Right atrium auricular region (tissue), 2 donors: ENCODE data around the gene OLFML2A. TPM values are rescaled to one million over a fixed set of nuclear protein-coding genes. Genes with fewer than 3 reads are reported as not detected.
"Not testable (repeated sequence)": the region's sequence is repeated elsewhere in the genome, so short reads cannot be mapped to it uniquely, and the experiment has no call there.

Experiments
- DNase-seq: peaks from one replicate; pipeline ENCODE4 v3.0.0-alpha.2; 2019; ENCODE audit warnings: low spot score
- H3K27ac ChIP-seq, 2 donors: fragments of 200-600 bp; sonication (generic); 1 replicate in 1 of 2; 2 replicates in 1 of 2; pipeline ENCODE4 v1.5.1; 2016 to 2019
- H3K27me3 ChIP-seq, 2 donors: fragments of 200-600 bp; sonication (generic); one replicate each; pipeline versions ENCODE4 v1.5.1 to v1.6.0; 2017 to 2019
- H3K36me3 ChIP-seq: fragments of 200-600 bp; sonication (generic); one replicate; pipeline ENCODE4 v1.5.1; 2016
- H3K4me1 ChIP-seq, 2 donors: fragments of 200-600 bp; sonication (generic); one replicate each; pipeline versions ENCODE4 v1.5.1 to v1.6.0; 2017 to 2019
- H3K4me3 ChIP-seq, 2 donors: fragments of 200-600 bp; sonication (generic); 1 replicate in 1 of 2; 2 replicates in 1 of 2; pipeline ENCODE4 v1.5.1; 2017 to 2019; ENCODE audit warnings: mild to moderate bottlenecking in 1 of 2, moderate library complexity in 1 of 2
- H3K9me3 ChIP-seq, 2 donors: fragments of 200-600 bp; sonication (generic); one replicate each; pipeline ENCODE4 v1.5.1; 2019
- CTCF ChIP-seq, 2 donors: fragments of 200-600 bp; sonication (generic); IDR thresholded peaks; one replicate each; pipeline ENCODE4 v1.5.1; 2019; ENCODE audit warnings: antibody characterized with exemption in 2 of 2
- total RNA-seq, 2 donors: library from RNA; depleted of rRNA; stranded (reverse); fragments of >200 nt; gene quantifications; one replicate each; pipeline ENCODE4 v1.1.0, GENCODE V29; 2016

OLFML2A gene
- total RNA-seq: 10 to 100 TPM; 41.2 to 53.2 TPM

- Histone ChIP-seq H3K27me3 (no peaks in the 10 kb centered on the region), H3K4me3 (peak within 1 kb of the TSS; percentile 51 to 62), H3K9me3 (no peaks in the 10 kb centered on the region), H3K27ac (peak within 1 kb of the TSS; percentile 68 to 71), H3K4me1 (peaks cover 0 to 58% of the 10 kb centered on the region in 2 donors), H3K36me3 (no peaks in the 10 kb centered on the region)
- no peak for DNase-seq
- TF ChIP-seq CTCF (IDR thresholded peaks at IDR 0.05): peak; percentile 41 to 73
These were observed at the start of gene OLFML2A for GRCh38 chr9:124776954-124777648. OLFML2A (plus strand) TSS chr9:124777133; CDS start chr9:124777271, 138 bp downstream.

DNA sequence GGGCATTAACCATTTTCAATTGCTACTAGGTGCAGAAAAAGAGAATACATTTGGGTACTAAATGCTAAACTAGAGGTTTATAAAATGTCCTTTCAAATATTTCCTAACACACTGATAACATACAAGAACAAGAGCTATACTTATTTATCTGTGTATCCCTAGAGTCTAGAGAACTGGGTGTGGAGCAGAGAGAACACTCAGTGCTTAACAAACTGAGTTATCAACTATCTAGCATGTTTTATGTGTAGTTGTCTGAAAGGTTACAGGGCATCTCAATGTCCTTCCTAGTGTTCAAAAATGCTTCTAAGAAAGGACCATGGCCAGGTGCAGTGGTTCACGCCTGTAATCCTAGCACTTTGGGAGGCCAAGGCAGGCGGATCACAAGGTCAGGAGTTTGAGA, 46.2 kb upstream of the OLFML2A start:
- H3K4me3 ChIP-seq: no peak overlapping the region
- peaks cover 0 to 18% of the 10 kb centered on the region in 2 donors for H3K4me1 ChIP-seq
- no peaks in the 10 kb centered on the region for H3K36me3 ChIP-seq
- no peak for DNase-seq
- no peaks in the 10 kb centered on the region for H3K9me3 ChIP-seq
- TF ChIP-seq CTCF (IDR thresholded peaks at IDR 0.05): no peak
- no peak overlapping the region for H3K27ac ChIP-seq
- H3K27me3 ChIP-seq: no peaks in the 10 kb centered on the region

DNA sequence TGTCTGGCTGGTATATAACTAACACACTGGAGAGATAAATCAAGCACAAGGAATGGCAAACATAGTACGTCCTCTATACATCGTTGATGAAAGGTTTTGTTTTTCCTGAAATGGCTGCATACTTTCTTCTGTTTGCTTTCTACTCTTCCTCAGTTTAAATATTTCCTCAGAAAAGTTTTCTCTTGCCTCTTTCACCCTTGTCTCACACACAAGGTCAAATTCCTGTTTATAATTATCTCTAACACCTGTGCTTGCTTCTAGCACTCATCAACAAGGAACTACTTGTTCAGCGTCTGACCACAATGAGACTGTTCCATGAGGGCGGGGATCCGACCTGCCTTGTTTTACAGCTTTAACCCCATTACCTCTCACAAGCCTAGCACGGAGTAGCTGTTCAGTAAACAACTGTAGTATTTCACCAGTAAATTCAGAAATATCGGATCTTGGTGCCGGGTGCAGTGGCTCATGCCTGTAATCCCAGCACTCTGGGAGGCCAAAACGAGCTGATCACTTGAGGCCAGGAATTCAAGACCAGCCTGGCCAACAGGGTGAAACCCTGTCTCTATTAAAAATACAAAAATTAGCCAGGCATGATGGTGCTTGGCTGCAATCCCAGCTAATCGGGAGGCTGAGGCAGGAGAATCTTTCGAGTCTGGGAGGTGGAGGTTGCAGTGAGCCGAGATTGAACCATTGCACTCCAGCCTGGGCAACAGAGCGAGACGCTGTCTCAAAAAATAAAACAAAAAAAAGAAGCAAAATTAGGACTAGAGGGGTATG, 42.8 kb upstream of the OLFML2A start:
- no peaks in the 10 kb centered on the region for H3K9me3 ChIP-seq
- H3K27ac ChIP-seq: no peak overlapping the region
- peaks cover 0 to 18% of the 10 kb centered on the region in 2 donors for H3K4me1 ChIP-seq
- TF ChIP-seq CTCF (IDR thresholded peaks at IDR 0.05): no peak
- H3K4me3 ChIP-seq: no peak overlapping the region
- H3K36me3 ChIP-seq: no peaks in the 10 kb centered on the region
- no peaks in the 10 kb centered on the region for H3K27me3 ChIP-seq
- DNase-seq: no peak

DNA sequence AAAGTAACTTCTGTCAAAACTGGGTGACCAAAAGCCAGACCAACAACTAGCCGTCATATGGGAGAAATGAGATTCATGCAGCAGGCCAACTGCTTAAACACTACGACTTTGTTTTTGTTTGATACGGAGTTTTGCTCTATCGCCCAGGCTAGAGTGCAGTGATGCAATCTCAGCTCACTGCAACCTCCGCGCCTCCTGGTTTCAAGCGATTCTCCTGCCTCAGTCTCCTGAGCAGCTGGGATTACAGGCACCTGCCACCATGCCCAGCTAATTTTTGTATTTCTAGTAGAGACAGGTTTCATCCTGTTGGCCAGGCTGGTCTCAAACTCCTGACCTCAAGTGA, 42.2 kb upstream of the OLFML2A start:
- not testable (repeated sequence) for H3K27ac ChIP-seq, H3K36me3 ChIP-seq, H3K9me3 ChIP-seq, H3K4me3 ChIP-seq, DNase-seq, H3K27me3 ChIP-seq
- peaks cover 0 to 18% of the 10 kb centered on the region in 2 donors for H3K4me1 ChIP-seq

GRCh38 chr9:124735121-124735520, 41.8 kb upstream of the OLFML2A start:
- H3K4me1 ChIP-seq: peaks cover 0 to 18% of the 10 kb centered on the region in 2 donors
- no peak for TF ChIP-seq CTCF (IDR thresholded peaks at IDR 0.05)
- no peaks in the 10 kb centered on the region for H3K36me3 ChIP-seq
- H3K9me3 ChIP-seq: no peaks in the 10 kb centered on the region
- H3K27me3 ChIP-seq: no peaks in the 10 kb centered on the region
- no peak overlapping the region for H3K4me3 ChIP-seq
- DNase-seq: no peak
- no peak overlapping the region for H3K27ac ChIP-seq

- peaks cover 0 to 18% of the 10 kb centered on the region in 2 donors for H3K4me1 ChIP-seq
- not testable (repeated sequence) for H3K27ac ChIP-seq, H3K36me3 ChIP-seq, DNase-seq, H3K27me3 ChIP-seq, H3K4me3 ChIP-seq, H3K9me3 ChIP-seq
These were observed 38.9 kb upstream of the OLFML2A start for GRCh38 chr9:124738075-124738474.
